Large intestine (tissue), 3 donors: ENCODE measurements around the gene IFI27. TPM values are rescaled to one million over a fixed set of nuclear protein-coding genes. Genes with fewer than 3 reads are reported as not detected.

Source experiments
- DNase-seq, 2 donors: peaks; one replicate each; pipeline versions ENCODE4 v3.0.0 to v3.0.0-alpha.2; 2013
- H3K27ac ChIP-seq: one replicate; pipeline ENCODE4 v1.5.1; 2013; ENCODE audit warnings: low read length
- H3K27me3 ChIP-seq: 2 replicates; pipeline ENCODE4 v1.6.1; 2013; ENCODE audit warnings: low read length; ENCODE audit not compliant: control insufficient read depth, insufficient read depth
- H3K36me3 ChIP-seq: 2 replicates; pipeline ENCODE4 v1.6.1; 2013; ENCODE audit warnings: low read length; ENCODE audit not compliant: control insufficient read depth, insufficient read depth
- H3K4me1 ChIP-seq: one replicate; pipeline ENCODE4 v1.6.1; 2013; ENCODE audit warnings: low read length; ENCODE audit not compliant: control insufficient read depth, insufficient read depth
- H3K4me3 ChIP-seq: one replicate; pipeline ENCODE4 v1.5.1; 2013; ENCODE audit warnings: low read length
- H3K9me3 ChIP-seq: one replicate; pipeline ENCODE4 v1.6.1; 2013; ENCODE audit warnings: mild to moderate bottlenecking, low read depth, low read length, moderate library complexity; ENCODE audit not compliant: control insufficient read depth
- WGBS: methylation state at CpG from one replicate; pipeline ENCODE4 v1.1.5; 2013; ENCODE audit warnings: low lambda C conversion rate; ENCODE audit not compliant: insufficient coverage; 5-methylcytosine and 5-hydroxymethylcytosine counted together
- polyA plus RNA-seq: library from polyadenylated mRNA; unstranded; fragments of 120-200 nt; gene quantifications from one replicate; pipeline ENCODE4 v1.2.1, GENCODE V29; 2013

Gene IFI27
- polyA plus RNA-seq, 1 donor, result 12.9 TPM

DNA sequence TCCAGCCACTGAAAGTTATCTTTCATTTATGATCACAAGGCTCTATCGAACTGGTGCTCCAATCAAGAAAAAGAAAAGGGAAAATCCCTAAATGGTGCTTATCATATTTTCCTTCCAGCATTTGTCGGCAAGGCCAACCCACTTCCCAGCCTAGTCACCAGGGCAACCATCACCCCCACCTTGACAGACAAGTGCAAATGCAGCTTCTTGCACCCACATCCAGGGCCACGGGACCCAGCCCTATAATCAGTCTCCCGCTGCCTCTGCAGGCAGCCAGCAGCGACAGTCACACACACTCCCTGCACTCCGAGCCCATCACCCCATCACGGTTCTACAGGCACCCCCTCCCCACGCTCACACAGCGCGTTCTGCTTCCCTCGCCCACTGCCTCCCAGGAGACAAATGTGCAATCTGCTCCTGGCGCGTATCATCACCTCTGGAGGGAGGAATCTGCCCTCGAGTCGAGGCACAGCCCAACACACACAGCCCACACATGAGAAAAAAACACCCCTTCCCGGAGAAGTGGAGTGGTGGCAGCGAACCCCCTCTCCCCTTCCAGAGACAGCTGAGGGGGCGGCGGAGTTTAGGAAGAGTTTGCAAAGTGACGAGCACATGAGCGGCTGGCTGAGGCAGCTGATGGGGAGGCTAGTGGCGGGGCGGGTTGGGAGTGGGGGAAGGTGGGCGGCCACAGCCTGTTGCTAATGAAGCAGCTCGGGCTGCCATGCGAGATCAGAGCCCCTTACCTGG, 54.3 kb downstream of the IFI27 start:
- no peak for DNase-seq
- Histone ChIP-seq H3K27me3 (peaks cover 23% of the 10 kb centered on the region), H3K4me1 (no peaks in the 10 kb centered on the region), H3K9me3 (no peaks in the 10 kb centered on the region), H3K4me3 (no peak overlapping the region), H3K27ac (no peak overlapping the region), H3K36me3 (no peaks in the 10 kb centered on the region)
- no CpG with 5 or more reads among the region's 26 CpGs for WGBS

DNA sequence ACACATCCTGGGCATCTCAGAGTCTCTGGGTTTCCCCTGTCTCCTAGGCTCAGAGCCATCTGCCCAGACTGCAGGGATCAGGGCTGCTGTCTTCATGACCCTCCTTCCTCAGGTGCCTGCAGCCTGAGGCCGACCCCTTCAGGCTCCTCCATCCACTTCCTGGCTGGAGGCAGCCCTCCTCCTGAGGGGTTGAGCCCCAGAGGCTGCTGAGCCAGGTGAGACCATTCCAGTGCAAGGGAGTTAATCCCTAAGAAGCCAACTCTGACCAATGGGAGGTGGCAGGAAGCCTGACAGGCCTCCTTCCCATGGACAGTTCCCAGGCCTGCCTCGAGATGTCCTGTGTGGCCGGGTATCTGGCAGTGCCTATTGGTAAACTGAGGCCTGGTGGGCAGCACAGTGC, 55.2 kb downstream of the IFI27 start:
- Histone ChIP-seq H3K27me3 (peaks cover 23% of the 10 kb centered on the region), H3K27ac (no peak overlapping the region), H3K4me1 (no peaks in the 10 kb centered on the region), H3K4me3 (no peak overlapping the region), H3K9me3 (no peaks in the 10 kb centered on the region), H3K36me3 (no peaks in the 10 kb centered on the region)
- DNase-seq, result no peak
- no CpG with 5 or more reads among the region's 3 CpGs for whole genome bisulfite sequencing

Other genes with a start within 250 kb of the IFI27 start
- gene FAM181A, start 183.4 kb upstream of the IFI27 start, polyA plus RNA-seq, result not detected
- gene ASB2, start 134.2 kb upstream of the IFI27 start, polyA plus RNA-seq, result 12.1 TPM
- not detected for gene CCDC197, start 113.4 kb upstream of the IFI27 start, polyA plus RNA-seq
- 0.93 TPM for gene OTUB2, start 84.4 kb upstream of the IFI27 start, polyA plus RNA-seq
- 109 TPM for gene DDX24, start 29.5 kb upstream of the IFI27 start, polyA plus RNA-seq
- gene IFI27L1, start 29.4 kb upstream of the IFI27 start, polyA plus RNA-seq, result 30.7 TPM
- gene IFI27L2, start 18.9 kb downstream of the IFI27 start, polyA plus RNA-seq, result 51.9 TPM
- 0.16 TPM for gene PPP4R4, start 63.6 kb downstream of the IFI27 start, polyA plus RNA-seq
- 0.90 TPM for gene SERPINA10, start 182.5 kb downstream of the IFI27 start, polyA plus RNA-seq
- 0.45 TPM for gene SERPINA6, start 212.6 kb downstream of the IFI27 start, polyA plus RNA-seq